HepG2 (cell line): ENCODE results near the gene NGF. TPM values are rescaled to one million over a fixed set of nuclear protein-coding genes. Genes with fewer than 3 reads are reported as not detected.

Experiments used
- ATAC-seq: fragments of 200-7000 bp; cut with Tn5 transposase; 3 replicates; pipeline ENCODE4 v1.9.1; 2020; ENCODE audit warnings: mild to moderate bottlenecking, moderate library complexity
- BruUV-seq: library from RNA; stranded (reverse); fragments of 400-500 nt; replicated peaks from 2 replicates; lab custom pipeline; 2021; lab: Mats Ljungman, UMichigan
- CTCF ChIA-PET: fragments of 300-600 bp; formaldehyde crosslinking; extraction: SDS; loops from one replicate; lab custom pipeline; 2021; ENCODE audit warnings: low total read pairs, inconsistent platforms, low intra/inter-chr PET ratio; lab: Yijun Ruan, JAX
- POLR2A ChIA-PET: fragments of 350-600 bp; sonication (Branson Sonifier 250); formaldehyde crosslinking; loops from one replicate; lab custom pipeline; 2020; ENCODE audit warnings: antibody characterized with exemption, inconsistent platforms; lab: Yijun Ruan, JAX
- DNase-seq: peaks from one replicate; pipeline ENCODE4 v3.0.0-alpha.2; 2015; ENCODE audit warnings: low spot score
- FAIRE-seq: peaks from 3 replicates; lab custom pipeline; 2011; peaks lifted over from hg19 to GRCh38; lab: Jason Lieb, UNC
- H2AFZ ChIP-seq: one replicate; pipeline ENCODE4 v1.6.1; 2011; ENCODE audit warnings: low read length, inconsistent platforms
- H3K27ac ChIP-seq: fragments of 300-600 bp; 3 replicates; pipeline ENCODE4 v1.8.0; 2011; ENCODE audit warnings: mixed run types, mild to moderate bottlenecking, mixed read lengths, low read length, inconsistent platforms; ENCODE audit not compliant: insufficient read depth; ENCODE audit errors: extremely low read length
- H3K27me3 ChIP-seq, 2 experiments: fragments of 200-600 bp in 1 of 2; 2 replicates in 1 of 2; 3 replicates in 1 of 2; pipeline versions ENCODE4 v1.6.0 to v1.8.0; 2011; ENCODE audit warnings: low read length in 2 of 2, mild to moderate bottlenecking in 2 of 2, moderate library complexity in 2 of 2, inconsistent platforms in 1 of 2; ENCODE audit not compliant: insufficient read depth in 2 of 2, control insufficient read depth in 1 of 2
- H3K36me3 ChIP-seq, 2 experiments: fragments of 200-600 bp in 1 of 2; replicated peaks in 1 of 2; 2 replicates in 1 of 2; 3 replicates in 1 of 2; pipeline versions ENCODE4 v1.5.1 to v1.8.0; 2011; ENCODE audit warnings: low read length in 2 of 2, inconsistent platforms in 1 of 2; ENCODE audit not compliant: insufficient read depth in 2 of 2, control insufficient read depth in 1 of 2
- H3K4me1 ChIP-seq: 2 replicates; pipeline ENCODE4 v1.5.1; 2012; ENCODE audit warnings: low read length, inconsistent platforms; ENCODE audit not compliant: insufficient read depth
- H3K4me2 ChIP-seq: 2 replicates; pipeline ENCODE4 v1.6.0; 2011; ENCODE audit warnings: low read depth, low read length, inconsistent platforms
- H3K4me3 ChIP-seq, 3 experiments: fragments of 200-600 bp in 1 of 3; sonication (generic), shearing (Covaris generic) in 1 of 3; replicated peaks in 1 of 3; 2 replicates each; pipeline ENCODE4 v1.5.1; 2011 to 2016; ENCODE audit warnings: low read length in 3 of 3, inconsistent platforms in 2 of 3, low read depth in 2 of 3, mild to moderate bottlenecking in 2 of 3, control low read depth in 1 of 3, mixed read lengths in 1 of 3; ENCODE audit not compliant: insufficient read depth in 1 of 3
- H3K79me2 ChIP-seq: one replicate; pipeline ENCODE4 v1.6.1; 2011; ENCODE audit warnings: low read length, inconsistent platforms; ENCODE audit not compliant: insufficient read depth
- H3K9ac ChIP-seq: 2 replicates; pipeline ENCODE4 v1.6.0; 2011; ENCODE audit warnings: mild to moderate bottlenecking, low read depth, low read length, inconsistent platforms; ENCODE audit not compliant: insufficient read depth
- H3K9me3 ChIP-seq: 2 replicates; pipeline ENCODE4 v1.5.1; 2012; ENCODE audit warnings: mild to moderate bottlenecking, low read length
- H4K20me1 ChIP-seq: 2 replicates; pipeline ENCODE4 v1.6.0; 2011; ENCODE audit warnings: inconsistent platforms, mild to moderate bottlenecking, low read length, moderate library complexity; ENCODE audit not compliant: insufficient read depth
- CCDC6 ChIP-seq: sonication (generic); formaldehyde crosslinking; IDR thresholded peaks from 2 replicates; pipeline ENCODE4 v1.8.1; 2022; ENCODE audit warnings: mild to moderate bottlenecking, missing genetic modification reagents, moderate library complexity
- MYC ChIP-seq: sonication (generic); formaldehyde crosslinking; IDR thresholded peaks from 2 replicates; pipeline ENCODE4 v1.9.0; 2021; ENCODE audit warnings: missing genetic modification reagents, borderline replicate concordance
- NFAT5 ChIP-seq: sonication (generic); formaldehyde crosslinking; IDR thresholded peaks from 2 replicates; pipeline ENCODE4 v1.4.0; 2020; ENCODE audit warnings: missing genetic modification reagents
- SOX5 ChIP-seq: IDR thresholded peaks from 2 replicates; pipeline ENCODE4 v1.6.1; 2016; ENCODE audit warnings: borderline replicate concordance
- ZNF205 ChIP-seq: IDR thresholded peaks from 2 replicates; pipeline ENCODE4 v1.6.1; 2018; ENCODE audit warnings: missing biosample characterization, missing genetic modification reagents
- WGBS: methylation state at CpG from one replicate; pipeline ENCODE4 v1.1.6; 2017; ENCODE audit warnings: low lambda C conversion rate; 5-methylcytosine and 5-hydroxymethylcytosine counted together
- in situ Hi-C: cut with HindIII; loops from 2 replicates; pipeline ENCODE4 v1.10.0; 2017; ENCODE audit warnings: low pct_unique_long_range_greater_than_20kb; ENCODE audit not compliant: extremely low pct_ligation_motif_present
- intact Hi-C: fragments of 100-400 bp; cut with micrococcal nuclease; formaldehyde crosslinking; loops from one replicate; pipeline ENCODE4 v1.10.0; 2022; ENCODE audit not compliant: unreplicated experiment
- polyA plus RNA-seq, 8 experiments: library from polyadenylated mRNA; depleted of rRNA in 3 of 8; stranded (reverse) in 7 of 8; unstranded in 1 of 8; fragments of >200 nt; fragmentation: Illumina TruSeq in 4 of 8; extraction: Trizol in 4 of 8; gene quantifications; 2 replicates each; pipeline versions ENCODE4 v1.2.1 to v1.2.3, GENCODE V29; 2011 to 2016; ENCODE audit warnings: low read depth in 4 of 8, missing spikeins in 1 of 8, mixed read lengths in 1 of 8; ENCODE audit not compliant: insufficient read depth in 1 of 8
- total RNA-seq, 5 experiments: library from RNA; depleted of rRNA; stranded (reverse); fragments of >200 nt; fragmentation: Illumina TruSeq; extraction: Trizol; gene quantifications; 2 replicates each; pipeline ENCODE4 v1.2.3, GENCODE V29; 2016; ENCODE audit warnings: low read depth in 1 of 5

NGF gene
- total and polyA plus RNA-seq, 2 of the 13 experiments (the other 11 are each of a cell fraction or from before 2014, with no cell fraction given): not detected

GRCh38 chr1:115323366-115324004, 14.6 kb downstream of the NGF start:
- CTCF ChIA-PET: no interaction called here
- Histone ChIP-seq H3K4me3 (no peak overlapping the region), H3K4me1 (no peaks in the 10 kb centered on the region), H3K27ac (no peak overlapping the region), H3K36me3 (no peaks in the 10 kb centered on the region), H3K79me2 (no peaks in the 10 kb centered on the region), H3K9ac (no peak overlapping the region), H3K27me3 (no peaks in the 10 kb centered on the region), H2AFZ (no peak overlapping the region), H3K4me2 (no peak overlapping the region), H4K20me1 (no peaks in the 10 kb centered on the region), H3K9me3 (no peaks in the 10 kb centered on the region)
- 0% methylated on average over 2 of the region's 2 CpGs for WGBS
- POLR2A ChIA-PET: no interaction called here
- BruUV-seq: no TSS peak
- in situ Hi-C loops: no loop called here
- FAIRE-seq: no peak
- DNase-seq: no peak
- TF ChIP-seq ZNF205 (CRISPR knock-in tag): no peak
- no peak for TF ChIP-seq CCDC6 (CRISPR knock-in tag)
- no peak for TF ChIP-seq NFAT5
- TF ChIP-seq SOX5 (CRISPR knock-in tag): no peak
- no peak for TF ChIP-seq MYC (CRISPR knock-in tag)
- ATAC-seq: no peak
- intact Hi-C loops: no loop called here
